GM18858 (cell line): ENCODE data around the gene BIRC6.

Experiments
- ATAC-seq: cut with Tn5 transposase; IDR thresholded peaks from one replicate; pipeline ENCODE4 v1.9.1; 2021; ENCODE audit not compliant: unreplicated experiment

The BIRC6 gene

GRCh38 chr2:32375228-32375892 is 18.5 kb downstream of the BIRC6 start:
- ATAC-seq, result no peak

DNA sequence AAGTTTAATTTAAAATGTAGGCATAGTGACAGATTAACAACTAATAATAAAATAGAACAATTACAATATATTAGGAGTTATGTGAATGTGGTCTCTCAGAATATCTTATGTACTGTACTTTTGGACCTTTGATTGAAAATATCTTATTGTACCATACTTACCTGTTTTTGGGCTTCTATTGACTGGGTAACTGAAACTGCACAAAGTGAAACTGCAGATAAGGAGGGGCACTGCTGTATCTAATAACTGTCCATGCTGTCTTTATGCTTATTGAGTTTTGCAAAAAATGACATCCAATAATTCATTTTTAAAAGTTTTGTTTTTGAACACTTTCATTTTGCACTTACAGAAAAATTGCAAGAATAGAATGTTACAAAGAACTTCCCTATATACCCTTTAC is 19.9 kb downstream of the BIRC6 start:
- ATAC-seq, result no peak

DNA sequence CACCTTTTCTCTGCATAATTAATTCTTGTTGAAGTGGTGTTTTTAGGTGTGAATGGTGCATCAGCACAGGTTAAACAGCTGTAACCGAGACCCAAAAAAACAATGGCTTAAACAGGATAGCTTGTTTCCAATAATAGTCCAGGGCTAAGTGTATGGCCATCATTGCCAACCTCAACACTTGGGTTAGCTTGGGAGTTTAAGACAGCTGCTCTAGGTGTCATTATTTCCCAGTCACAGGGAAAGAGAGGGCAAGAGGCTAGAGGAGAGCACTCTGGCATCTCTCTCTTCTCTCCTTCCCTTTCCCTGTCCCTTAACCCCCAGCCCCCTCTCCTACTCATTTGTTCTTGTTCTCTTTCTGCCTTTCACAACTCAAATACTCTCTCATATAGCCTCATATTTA is 21.1 kb downstream of the BIRC6 start:
- ATAC-seq, result no peak

DNA sequence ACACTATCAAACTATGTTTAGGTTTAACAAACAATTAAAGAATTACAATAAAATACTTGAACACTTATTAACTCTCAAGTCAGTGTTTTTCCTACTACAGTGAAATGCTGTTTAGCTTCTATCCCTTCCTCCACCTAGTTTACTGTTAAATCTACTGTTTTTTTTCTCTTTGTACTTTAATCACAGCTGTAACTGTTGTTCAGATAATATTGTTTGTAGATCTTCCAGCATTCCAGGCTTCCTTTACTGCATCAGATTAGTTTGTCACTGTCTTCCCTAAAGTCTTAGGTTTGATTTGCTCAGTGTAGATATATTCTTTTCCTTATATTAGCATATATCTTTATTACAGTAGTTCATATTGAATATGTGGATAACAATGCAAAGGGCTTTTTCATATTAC is 22.5 kb downstream of the BIRC6 start:
- ATAC-seq, result no peak

- ATAC-seq, result no peak
These were observed 27.0 kb downstream of the BIRC6 start for GRCh38 chr2:32383858-32384257.

DNA sequence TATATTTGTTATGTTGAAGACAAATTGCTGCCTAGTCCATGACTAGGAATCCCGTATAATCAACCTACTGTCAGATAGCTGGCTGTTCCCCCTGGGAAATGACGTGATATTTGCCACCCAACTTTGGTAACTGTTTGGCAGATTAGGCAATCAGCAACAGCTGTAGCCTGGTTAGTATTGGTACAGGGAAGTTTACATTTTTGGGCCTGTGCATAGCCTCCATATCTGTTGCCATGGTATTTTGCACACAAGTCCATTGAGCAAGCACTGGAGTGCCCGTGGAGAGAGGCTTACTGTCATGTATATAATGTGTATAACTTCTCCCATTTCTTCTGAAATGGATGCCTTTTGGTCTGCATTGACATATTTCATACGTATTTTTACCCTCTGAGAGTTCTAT is 27.7 kb downstream of the BIRC6 start:
- no peak for ATAC-seq

DNA sequence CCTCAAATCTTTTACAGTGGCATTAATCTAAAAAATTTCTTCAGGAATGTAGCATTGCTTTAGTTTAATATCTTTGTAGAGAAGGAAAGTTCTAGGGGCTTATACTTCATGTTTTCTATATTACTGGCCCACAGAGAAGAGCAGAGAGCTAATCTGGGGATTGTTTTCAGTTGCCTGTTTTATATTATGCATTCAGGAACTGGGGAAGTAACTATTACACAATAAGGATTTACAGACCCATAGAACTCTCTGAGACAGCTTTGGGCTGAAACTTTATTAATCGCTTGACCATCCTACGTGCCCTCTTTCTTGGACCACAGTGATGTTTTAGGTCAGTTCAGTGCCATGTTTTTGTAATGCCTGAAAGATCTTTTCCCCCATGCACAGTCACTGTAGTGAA is 29.9 kb downstream of the BIRC6 start:
- ATAC-seq, result no peak

DNA sequence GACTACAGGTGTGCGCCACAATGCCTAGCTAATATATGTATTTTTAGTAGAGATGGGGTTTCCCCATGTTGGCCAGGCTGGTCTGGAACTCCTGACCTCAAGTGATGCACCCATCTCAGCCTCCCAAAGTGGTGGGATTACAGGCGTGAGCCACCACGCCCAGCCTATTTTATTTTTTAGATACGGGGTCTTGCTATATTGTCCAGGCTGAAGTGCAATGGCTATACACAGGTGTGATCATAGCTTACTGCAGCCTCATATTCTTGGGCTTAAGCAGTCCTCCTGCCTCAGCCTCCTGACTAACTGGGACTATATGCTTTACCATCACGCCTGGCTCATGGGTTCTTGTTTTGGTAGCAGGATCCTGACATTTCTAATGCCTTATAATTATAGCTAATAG is 42.4 kb downstream of the BIRC6 start:
- ATAC-seq, result no peak

DNA sequence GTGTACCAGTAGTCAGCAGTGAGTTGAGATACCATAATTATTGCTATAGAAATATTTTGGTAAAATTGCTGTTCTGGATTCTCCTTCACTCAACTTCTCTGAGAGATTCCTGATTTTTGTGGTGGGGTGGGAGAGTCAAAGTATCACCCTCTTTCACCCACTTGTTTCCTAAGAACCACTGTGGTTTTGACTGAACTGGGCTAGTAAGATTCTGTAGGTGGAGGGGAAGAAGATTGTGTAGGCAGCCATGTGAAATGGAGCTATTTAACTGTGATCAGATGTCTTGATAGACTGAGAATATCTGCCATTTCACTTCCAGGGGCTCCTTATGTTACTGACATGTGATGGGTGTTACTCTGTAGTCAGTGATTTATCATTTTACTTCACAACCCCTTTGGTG is 45.3 kb downstream of the BIRC6 start:
- no peak for ATAC-seq

DNA sequence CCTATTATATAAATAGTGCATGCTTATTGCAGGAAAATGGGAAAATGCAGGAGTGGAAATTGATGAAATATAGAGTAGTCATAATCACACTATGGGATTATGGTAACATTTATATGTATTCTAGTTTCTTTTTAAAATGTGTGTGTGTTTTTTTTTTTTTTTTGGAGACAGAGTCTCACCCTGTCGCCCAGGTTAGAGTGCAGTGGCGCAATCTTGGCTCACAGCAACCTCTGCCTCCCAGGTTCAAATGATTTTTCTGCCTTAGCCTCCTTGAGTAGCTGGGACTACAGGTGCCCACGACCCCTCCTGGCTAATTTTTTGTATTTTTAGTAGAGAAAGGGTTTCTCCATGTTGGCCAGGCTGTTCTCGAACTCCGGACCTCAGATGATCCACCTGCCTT is 47.0 kb downstream of the BIRC6 start:
- ATAC-seq, result no peak

GRCh38 chr2:32404691-32405090 is 47.9 kb downstream of the BIRC6 start:
- no peak for ATAC-seq

GRCh38 chr2:32416519-32416918 is 59.7 kb downstream of the BIRC6 start:
- no peak for ATAC-seq

DNA sequence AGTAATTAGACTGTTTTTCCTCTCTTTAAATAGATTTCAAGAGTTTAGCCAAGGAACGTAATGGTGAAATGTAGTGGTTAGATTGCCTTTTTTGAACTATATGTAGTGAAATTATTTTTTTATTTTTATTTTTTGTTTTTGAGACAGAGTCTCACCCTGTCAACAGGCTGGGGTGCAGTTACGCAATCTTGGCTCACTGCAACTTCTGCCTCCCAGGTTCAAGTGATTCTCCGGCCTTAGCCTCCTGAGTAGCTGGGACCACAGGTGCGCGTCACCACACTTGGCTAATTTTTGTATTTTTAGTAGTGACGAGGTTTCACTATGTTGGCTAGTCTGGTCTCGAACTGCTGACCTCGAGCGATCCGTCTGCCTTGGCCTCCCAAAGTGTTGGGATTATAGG is 60.8 kb downstream of the BIRC6 start:
- no peak for ATAC-seq

DNA sequence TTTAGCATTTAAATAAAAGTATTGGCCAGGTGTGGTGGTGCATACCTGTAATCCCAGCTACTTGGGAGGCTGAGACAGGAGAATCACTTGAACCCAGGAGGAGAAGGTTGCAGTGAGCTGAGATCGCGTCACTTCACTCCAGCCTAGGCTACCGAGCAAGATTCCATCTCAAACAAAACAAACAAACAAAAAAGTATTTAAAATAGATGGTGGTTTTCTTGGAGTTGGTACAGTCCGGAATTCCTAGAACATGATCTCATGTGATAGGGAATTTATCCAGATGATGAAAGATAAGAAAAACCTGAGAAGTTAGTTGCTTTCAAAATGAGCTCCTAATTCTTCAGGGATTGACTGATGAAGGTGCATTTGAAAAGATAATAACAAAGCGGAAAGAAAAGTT is 62.0 kb downstream of the BIRC6 start:
- no peak for ATAC-seq

- ATAC-seq, result no peak
These were observed 65.3 kb downstream of the BIRC6 start for GRCh38 chr2:32422133-32422532.

- ATAC-seq, result no peak
These were observed 66.7 kb downstream of the BIRC6 start for GRCh38 chr2:32423536-32423935.

GRCh38 chr2:32424739-32425138 is 67.9 kb downstream of the BIRC6 start:
- ATAC-seq, result no peak

DNA sequence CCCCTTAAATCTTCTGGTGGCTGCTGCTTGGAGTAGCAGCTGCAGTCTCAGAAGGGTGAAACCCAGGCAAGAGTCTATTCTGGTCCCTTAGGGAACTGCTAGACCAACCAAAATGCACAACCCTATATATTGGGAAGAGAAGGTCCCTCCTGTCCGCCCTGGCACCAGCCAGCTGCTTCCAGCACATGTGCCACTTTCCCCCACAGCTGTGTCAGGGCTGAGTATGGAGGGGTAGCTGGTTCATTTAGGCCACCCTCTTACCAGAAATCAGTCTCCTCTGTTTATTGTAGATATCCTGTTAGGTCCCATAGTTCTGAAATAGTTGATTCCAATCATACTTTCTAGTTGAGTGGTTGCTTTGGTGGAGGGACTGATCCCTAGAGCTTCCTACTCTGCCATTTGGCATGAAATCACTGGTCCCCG is 68.9 kb downstream of the BIRC6 start:
- ATAC-seq, result no peak

- ATAC-seq, result no peak
These were observed 71.1 kb downstream of the BIRC6 start for GRCh38 chr2:32427672-32428610.

DNA sequence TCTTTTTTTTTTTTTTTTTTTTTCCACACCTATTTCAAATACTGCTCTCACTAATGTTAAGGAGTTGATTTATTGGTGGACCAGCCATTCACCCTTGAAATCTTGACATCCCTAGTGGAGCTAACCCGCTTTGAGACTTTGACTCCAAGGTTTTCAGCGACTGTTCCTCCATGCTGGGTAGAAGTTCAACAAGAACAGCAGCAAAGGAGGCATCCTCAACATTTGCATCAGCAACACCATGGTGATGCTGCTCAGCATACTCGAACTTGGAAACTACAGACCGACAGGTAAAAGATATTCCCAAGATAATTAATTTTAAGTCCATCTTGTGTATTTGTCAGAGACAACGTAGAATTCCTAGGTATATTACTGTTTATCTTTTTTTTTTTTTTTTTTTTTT is 74.0 kb downstream of the BIRC6 start:
- ATAC-seq, result no peak

DNA sequence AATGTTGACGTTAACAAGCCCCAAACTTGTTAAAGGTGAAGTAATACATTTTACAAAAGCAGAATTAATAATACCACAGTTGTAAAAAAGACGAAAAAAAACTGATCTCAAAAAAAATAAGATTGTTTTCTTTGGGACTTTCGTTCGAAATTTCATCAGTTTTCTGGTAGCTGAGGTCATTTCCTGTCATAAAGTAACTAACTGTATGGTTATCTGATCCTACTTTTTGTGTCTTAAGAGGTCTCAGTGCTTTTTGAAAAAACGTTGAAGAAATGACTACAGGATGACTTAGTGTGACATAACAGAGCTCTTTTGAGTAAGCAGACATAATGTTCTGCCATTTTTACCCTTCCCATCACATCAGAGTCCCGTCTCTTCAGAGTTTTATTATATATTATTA is 79.3 kb downstream of the BIRC6 start:
- ATAC-seq, result no peak

GRCh38 chr2:32442020-32442467 is 85.2 kb downstream of the BIRC6 start:
- ATAC-seq, result no peak
